ENCODE measurements around the gene OSGIN1. TPM values are rescaled to one million over a fixed set of nuclear protein-coding genes. Genes with fewer than 3 reads are reported as not detected.
A peak's percentile ranks its signal among the peaks of the same experiment; 100 is the strongest.

Gene OSGIN1
- total RNA-seq, 2 experiments from 2014 or later: 0.85 to 1.1 TPM

DNA sequence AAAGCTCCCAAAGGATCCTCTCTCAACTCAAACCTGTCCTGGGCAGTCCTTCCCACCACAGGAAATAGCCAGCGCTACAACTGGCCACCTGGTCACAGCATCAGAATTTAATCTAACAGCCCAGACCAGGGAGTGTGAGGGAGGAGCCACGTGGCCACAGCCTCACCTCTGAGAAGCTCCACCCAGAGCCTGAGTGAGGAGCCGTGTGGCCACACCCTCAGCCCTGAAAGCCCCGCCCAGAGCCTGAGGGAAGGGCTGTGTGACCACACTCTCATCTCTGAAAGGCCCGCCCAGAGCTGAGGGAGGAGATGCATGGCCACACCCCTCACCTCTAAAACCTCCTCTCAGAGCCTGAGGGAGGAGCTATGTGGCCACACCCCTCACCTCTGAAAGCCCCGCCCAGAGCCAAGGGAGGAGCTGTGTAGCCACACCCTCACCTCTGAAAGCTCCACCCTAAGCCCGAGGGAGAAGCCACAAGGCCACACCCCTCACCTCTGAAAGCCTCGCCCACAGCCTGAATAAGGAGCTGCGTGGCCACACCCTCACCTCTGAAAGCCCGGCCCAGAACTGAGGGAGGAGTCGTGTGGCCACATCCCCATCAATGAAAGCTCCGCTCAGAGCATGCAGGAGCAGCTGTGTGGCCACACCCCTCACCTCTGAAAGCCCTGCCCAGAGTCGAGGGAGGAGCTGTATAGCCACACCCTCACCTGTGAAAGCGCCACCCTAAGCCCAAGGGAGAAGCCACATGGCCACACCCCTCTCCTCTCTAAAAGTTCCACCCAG, 60.9 kb downstream of the OSGIN1 start:
- Mint-ChIP-seq H3K4me3 (no peak overlapping the region), H3K27ac (no peak overlapping the region), H3K9me3 (no peaks in the 10 kb centered on the region), H3K36me3 (no peaks in the 10 kb centered on the region), H3K27me3 (no peaks in the 10 kb centered on the region), H3K4me1 (peaks cover 2% of the 10 kb centered on the region)
- ATAC-seq (ENCODE audit: low read depth) (peak; percentile 72), DNase-seq (peak; percentile 51)
- POLR2A ChIA-PET: no interaction called here

GRCh38 chr16:84014570-84015327, 61.7 kb downstream of the OSGIN1 start:
- no peaks in the 10 kb centered on the region for H3K9me3 Mint-ChIP-seq
- no peak for ATAC-seq (ENCODE audit: low read depth)
- POLR2A ChIA-PET: no interaction called here
- H3K4me3 Mint-ChIP-seq: no peak overlapping the region
- no peak for DNase-seq
- H3K36me3 Mint-ChIP-seq: no peaks in the 10 kb centered on the region
- H3K27ac Mint-ChIP-seq: no peak overlapping the region
- H3K4me1 Mint-ChIP-seq: peaks cover 2% of the 10 kb centered on the region
- H3K27me3 Mint-ChIP-seq: no peaks in the 10 kb centered on the region

GRCh38 chr16:84015399-84015798, 62.4 kb downstream of the OSGIN1 start:
- no peak for DNase-seq
- Mint-ChIP-seq H3K4me3 (no peak overlapping the region), H3K27me3 (no peaks in the 10 kb centered on the region), H3K36me3 (no peaks in the 10 kb centered on the region), H3K9me3 (no peaks in the 10 kb centered on the region), H3K27ac (no peak overlapping the region), H3K4me1 (peaks cover 2% of the 10 kb centered on the region)
- ATAC-seq (ENCODE audit: low read depth): no peak
- POLR2A ChIA-PET: no interaction called here

Other genes starting within 250 kb of the OSGIN1 start
- 10 to 100 TPM; 56.4 to 63.2 TPM for gene HSBP1, start 145.3 kb upstream of the OSGIN1 start, total RNA-seq
- gene MLYCD, start 54.1 kb upstream of the OSGIN1 start, total RNA-seq: 1 to 10 TPM; 6.1 to 7.0 TPM
- gene NECAB2, start 15.0 kb downstream of the OSGIN1 start, total RNA-seq: not detected
- not detected for gene SLC38A8, start 89.6 kb downstream of the OSGIN1 start, total RNA-seq
- 10 to 100 TPM; 73.2 to 85.4 TPM for gene MBTPS1, start 163.7 kb downstream of the OSGIN1 start, total RNA-seq
- 10 to 100 TPM; 10.7 to 12.5 TPM for gene HSDL1, start 191.9 kb downstream of the OSGIN1 start, total RNA-seq
- gene DNAAF1, start 192.1 kb downstream of the OSGIN1 start, total RNA-seq: not detected
- gene TAF1C, start 233.8 kb downstream of the OSGIN1 start, total RNA-seq: 10 to 100 TPM; 69.6 to 70.8 TPM
- not detected for gene ADAD2, start 237.9 kb downstream of the OSGIN1 start, total RNA-seq